Measurements from ENCODE around the gene ATP6V1G3.

The ATP6V1G3 gene

GRCh38 chr1:198519639-198520501 lies 20.6 kb downstream of the ATP6V1G3 start:
- TF ChIP-seq EZH2phosphoT487 (conservative IDR thresholded peaks at IDR 0.05; ENCODE audit: low read length) (no peak), CTCF (IDR thresholded peaks at IDR 0.05; ENCODE audit: insufficient read depth, low read length, poor library complexity, severe bottlenecking) (no peak)
- H3K4me2 ChIP-seq (ENCODE audit: low read depth, low read length, poor library complexity, severe bottlenecking) = no peak overlapping the region
- no peaks in the 10 kb centered on the region for H3K36me3 ChIP-seq (ENCODE audit: low read length)
- no peak overlapping the region for H3K9ac ChIP-seq (ENCODE audit: low read length)
- H3K4me3 ChIP-seq (ENCODE audit: insufficient read depth, low read length, poor library complexity, severe bottlenecking) = no peak overlapping the region
- H3K79me2 ChIP-seq (ENCODE audit: insufficient read depth, low read length) = no peaks in the 10 kb centered on the region
- H3F3A ChIP-seq (ENCODE audit: insufficient read depth) = no peaks in the 10 kb centered on the region
- H3K9me3 ChIP-seq (ENCODE audit: insufficient read depth, low read length) = no peaks in the 10 kb centered on the region
- no peaks in the 10 kb centered on the region for H3K9me2 ChIP-seq (replicated peaks; ENCODE audit: insufficient read depth, low read length)
- H3K27me3 ChIP-seq (ENCODE audit: low read length) = no peaks in the 10 kb centered on the region
- no peaks in the 10 kb centered on the region for H4K20me1 ChIP-seq (ENCODE audit: low read depth, low read length)
- no peak overlapping the region for H2AFZ ChIP-seq (ENCODE audit: low read depth, low read length, severe bottlenecking)
- no peak overlapping the region for H3K27ac ChIP-seq (ENCODE audit: low read depth, low read length)

- no peak for TF ChIP-seq CTCF (IDR thresholded peaks at IDR 0.05; ENCODE audit: insufficient read depth, low read length, poor library complexity, severe bottlenecking)
- TF ChIP-seq EZH2phosphoT487 (conservative IDR thresholded peaks at IDR 0.05; ENCODE audit: low read length) = no peak
- H3K9me2 ChIP-seq (replicated peaks; ENCODE audit: insufficient read depth, low read length) = no peaks in the 10 kb centered on the region
- no peak overlapping the region for H3K9ac ChIP-seq (ENCODE audit: low read length)
- H3K9me3 ChIP-seq (ENCODE audit: insufficient read depth, low read length) = no peaks in the 10 kb centered on the region
- no peak overlapping the region for H3K4me2 ChIP-seq (ENCODE audit: low read depth, low read length, poor library complexity, severe bottlenecking)
- H2AFZ ChIP-seq (ENCODE audit: low read depth, low read length, severe bottlenecking) = no peak overlapping the region
- no peaks in the 10 kb centered on the region for H3K27me3 ChIP-seq (ENCODE audit: low read length)
- H3F3A ChIP-seq (ENCODE audit: insufficient read depth) = no peaks in the 10 kb centered on the region
- no peaks in the 10 kb centered on the region for H4K20me1 ChIP-seq (ENCODE audit: low read depth, low read length)
- H3K27ac ChIP-seq (ENCODE audit: low read depth, low read length) = no peak overlapping the region
- no peak overlapping the region for H3K4me3 ChIP-seq (ENCODE audit: insufficient read depth, low read length, poor library complexity, severe bottlenecking)
- no peaks in the 10 kb centered on the region for H3K79me2 ChIP-seq (ENCODE audit: insufficient read depth, low read length)
- H3K36me3 ChIP-seq (ENCODE audit: low read length) = no peaks in the 10 kb centered on the region
Observed at GRCh38 chr1:198517623-198518199, 22.8 kb downstream of the ATP6V1G3 start.

- Histone ChIP-seq H3K9me2 (replicated peaks; ENCODE audit: insufficient read depth, low read length) (no peaks in the 10 kb centered on the region), H3K27me3 (ENCODE audit: low read length) (no peaks in the 10 kb centered on the region), H3K9me3 (ENCODE audit: insufficient read depth, low read length) (no peaks in the 10 kb centered on the region), H3K4me2 (ENCODE audit: low read depth, low read length, poor library complexity, severe bottlenecking) (no peak overlapping the region), H3K4me3 (ENCODE audit: insufficient read depth, low read length, poor library complexity, severe bottlenecking) (no peak overlapping the region), H3K36me3 (ENCODE audit: low read length) (no peaks in the 10 kb centered on the region), H2AFZ (ENCODE audit: low read depth, low read length, severe bottlenecking) (no peak overlapping the region), H4K20me1 (ENCODE audit: low read depth, low read length) (no peaks in the 10 kb centered on the region), H3K79me2 (ENCODE audit: insufficient read depth, low read length) (no peaks in the 10 kb centered on the region), H3K27ac (ENCODE audit: low read depth, low read length) (no peak overlapping the region), H3K9ac (ENCODE audit: low read length) (no peak overlapping the region), H3F3A (ENCODE audit: insufficient read depth) (no peaks in the 10 kb centered on the region)
- TF ChIP-seq EZH2phosphoT487 (conservative IDR thresholded peaks at IDR 0.05; ENCODE audit: low read length) = no peak
- TF ChIP-seq CTCF (IDR thresholded peaks at IDR 0.05; ENCODE audit: insufficient read depth, low read length, poor library complexity, severe bottlenecking) = no peak
Observed at GRCh38 chr1:198500096-198500495, 40.4 kb downstream of the ATP6V1G3 start.

Measured in SU-DHL-6 (cell line).